ENCODE measurements around the gene MAPT.
A peak's percentile ranks its signal among the peaks of the same experiment; 100 is the strongest.
"Not testable (repeated sequence)": the region's sequence is repeated elsewhere in the genome, so short reads cannot be mapped to it uniquely, and the experiment has no call there.

The MAPT gene

GRCh38 chr17:45993962-45994627 is 99.7 kb downstream of the MAPT start:
- DNase-seq (ENCODE audit: low read depth) = no peak

- no peak for DNase-seq (ENCODE audit: low read depth)
Observed at GRCh38 chr17:45994987-45995386, 100.6 kb downstream of the MAPT start.

GRCh38 chr17:45995627-45996270 is 101.4 kb downstream of the MAPT start:
- no peak for DNase-seq (ENCODE audit: low read depth)

GRCh38 chr17:45996282-45996937 is 102.1 kb downstream of the MAPT start:
- DNase-seq (ENCODE audit: low read depth) = no peak

- DNase-seq (ENCODE audit: low read depth) = no peak
Observed at GRCh38 chr17:45997166-45997565, 102.8 kb downstream of the MAPT start.

- DNase-seq (ENCODE audit: low read depth) = no peak
Observed at GRCh38 chr17:45997624-45998023, 103.3 kb downstream of the MAPT start.

- no peak for DNase-seq (ENCODE audit: low read depth)
Observed at GRCh38 chr17:45998987-45999899, 104.9 kb downstream of the MAPT start, which contains the start of gene STH. TSS of gene STH (plus strand) at chr17:45999250. CDS start at chr17:45999280, 30 bp downstream.

- no peak for DNase-seq (ENCODE audit: low read depth)
Observed at GRCh38 chr17:45999900-46000290, 105.5 kb downstream of the MAPT start.

GRCh38 chr17:46000292-46000691 is 105.9 kb downstream of the MAPT start:
- DNase-seq (ENCODE audit: low read depth) = no peak

- DNase-seq (ENCODE audit: low read depth) = no peak
Observed at GRCh38 chr17:46000757-46001156, 106.4 kb downstream of the MAPT start.

GRCh38 chr17:46001390-46002310 is 107.3 kb downstream of the MAPT start:
- DNase-seq (ENCODE audit: low read depth) = no peak

- peak; percentile 48 for DNase-seq (ENCODE audit: low read depth)
Observed at GRCh38 chr17:46002311-46002972, 108.1 kb downstream of the MAPT start.

- no peak for DNase-seq (ENCODE audit: low read depth)
Observed at GRCh38 chr17:46002973-46003316, 108.6 kb downstream of the MAPT start.

GRCh38 chr17:46003907-46004748 is 109.8 kb downstream of the MAPT start:
- no peak for DNase-seq (ENCODE audit: low read depth)

GRCh38 chr17:46006082-46006481 is 111.7 kb downstream of the MAPT start:
- not testable (repeated sequence) for DNase-seq (ENCODE audit: low read depth)

- no peak for DNase-seq (ENCODE audit: low read depth)
Observed at GRCh38 chr17:46007461-46007965, 113.2 kb downstream of the MAPT start.

- no peak for DNase-seq (ENCODE audit: low read depth)
Observed at GRCh38 chr17:46008591-46008990, 114.2 kb downstream of the MAPT start.

GRCh38 chr17:46009681-46010596 is 115.6 kb downstream of the MAPT start:
- DNase-seq (ENCODE audit: low read depth) = no peak
